Breast epithelium (tissue), 4 donors: Measurements from ENCODE around the gene SYT1. TPM values are rescaled to one million over a fixed set of nuclear protein-coding genes. Genes with fewer than 3 reads are reported as not detected.

Experiments used
- DNase-seq, 2 donors: peaks; one replicate each; pipeline ENCODE4 v3.0.0-alpha.2; 2019; ENCODE audit warnings: low spot score in 2 of 2
- H3K27ac ChIP-seq, 2 donors: fragments of 200-600 bp; sonication (generic) in 1 of 2; one replicate each; pipeline ENCODE4 v1.5.1; 2016 to 2019; ENCODE audit warnings: mild to moderate bottlenecking in 1 of 2
- H3K27me3 ChIP-seq, 2 donors: fragments of 200-600 bp; sonication (generic) in 1 of 2; one replicate each; pipeline versions ENCODE4 v1.5.1 to v1.6.0; 2017 to 2019; ENCODE audit warnings: control low read depth in 1 of 2, mild to moderate bottlenecking in 1 of 2
- H3K36me3 ChIP-seq: fragments of 200-600 bp; one replicate; pipeline ENCODE4 v1.5.1; 2019
- H3K4me1 ChIP-seq, 2 donors: fragments of 200-600 bp; sonication (generic); one replicate each; pipeline ENCODE4 v1.5.1; 2016 to 2019; ENCODE audit warnings: control low read depth in 1 of 2
- H3K4me3 ChIP-seq, 3 donors: fragments of 200-600 bp; sonication (generic); 1 replicate in 2 of 3; 2 replicates in 1 of 3; pipeline ENCODE4 v1.5.1; 2016 to 2019; ENCODE audit warnings: mild to moderate bottlenecking in 3 of 3, moderate library complexity in 2 of 3
- H3K9me3 ChIP-seq, 2 donors: fragments of 200-600 bp; sonication (generic) in 1 of 2; one replicate each; pipeline ENCODE4 v1.5.1; 2016 to 2019; ENCODE audit warnings: control low read depth in 1 of 2
- POLR2A ChIP-seq: fragments of 450-650 bp; IDR thresholded peaks from one replicate; pipeline ENCODE4 v1.6.1; 2016; ENCODE audit warnings: antibody characterized with exemption, mild to moderate bottlenecking, moderate library complexity
- POLR2AphosphoS5 ChIP-seq, 3 donors: sonication (generic); formaldehyde crosslinking; IDR thresholded peaks; one replicate each; pipeline ENCODE4 v1.6.1; 2017; ENCODE audit warnings: antibody characterized with exemption in 3 of 3
- intact Hi-C: fragments of 100-400 bp; cut with DNase I; formaldehyde crosslinking; loops from one replicate; pipeline ENCODE4 v1.15.1; 2023; ENCODE audit warnings: low total_unique reads
- total RNA-seq, 3 donors: library from RNA; depleted of rRNA; stranded (reverse); fragments of >200 nt; gene quantifications; one replicate each; pipeline ENCODE4 v1.1.0, GENCODE V29; 2016
- TF ChIP-seq, protein P1 (sequence below), 3 donors: fragments of 450-650 bp; IDR thresholded peaks; one replicate each; pipeline ENCODE4 v1.5.1; 2016 to 2017; ENCODE audit warnings: antibody characterized with exemption in 3 of 3, mild to moderate bottlenecking in 3 of 3, moderate library complexity in 3 of 3

SYT1 gene
- total RNA-seq, 3 donors from 2014 or later = 1.1 to 2.3 (median 1.6) TPM

DNA sequence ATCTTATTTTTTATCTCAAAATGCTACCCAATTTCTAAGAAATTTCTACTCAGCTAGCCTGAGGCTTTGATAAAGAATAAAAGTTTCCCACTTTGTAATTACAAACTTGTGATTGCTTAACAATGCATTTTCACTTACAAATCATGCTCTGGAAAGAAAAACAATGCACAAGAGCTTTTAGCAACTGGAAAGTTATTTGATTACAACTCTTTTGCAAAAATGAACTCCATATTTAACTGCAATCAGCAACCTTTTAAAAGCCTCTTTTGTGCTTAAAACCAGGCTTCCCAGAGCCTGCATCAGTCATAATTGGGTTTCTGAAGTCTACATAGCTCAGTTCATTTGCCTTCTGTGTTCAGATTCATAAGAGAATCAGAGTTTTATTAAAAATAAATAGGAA is 431.0 kb downstream of the SYT1 start:
- H3K27ac ChIP-seq = no peak overlapping the region
- intact Hi-C loops = no loop called here
- no peak overlapping the region for H3K4me3 ChIP-seq
- no peak for TF ChIP-seq POLR2A
- TF ChIP-seq, protein P1, sequence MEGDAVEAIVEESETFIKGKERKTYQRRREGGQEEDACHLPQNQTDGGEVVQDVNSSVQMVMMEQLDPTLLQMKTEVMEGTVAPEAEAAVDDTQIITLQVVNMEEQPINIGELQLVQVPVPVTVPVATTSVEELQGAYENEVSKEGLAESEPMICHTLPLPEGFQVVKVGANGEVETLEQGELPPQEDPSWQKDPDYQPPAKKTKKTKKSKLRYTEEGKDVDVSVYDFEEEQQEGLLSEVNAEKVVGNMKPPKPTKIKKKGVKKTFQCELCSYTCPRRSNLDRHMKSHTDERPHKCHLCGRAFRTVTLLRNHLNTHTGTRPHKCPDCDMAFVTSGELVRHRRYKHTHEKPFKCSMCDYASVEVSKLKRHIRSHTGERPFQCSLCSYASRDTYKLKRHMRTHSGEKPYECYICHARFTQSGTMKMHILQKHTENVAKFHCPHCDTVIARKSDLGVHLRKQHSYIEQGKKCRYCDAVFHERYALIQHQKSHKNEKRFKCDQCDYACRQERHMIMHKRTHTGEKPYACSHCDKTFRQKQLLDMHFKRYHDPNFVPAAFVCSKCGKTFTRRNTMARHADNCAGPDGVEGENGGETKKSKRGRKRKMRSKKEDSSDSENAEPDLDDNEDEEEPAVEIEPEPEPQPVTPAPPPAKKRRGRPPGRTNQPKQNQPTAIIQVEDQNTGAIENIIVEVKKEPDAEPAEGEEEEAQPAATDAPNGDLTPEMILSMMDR (IDR thresholded peaks at IDR 0.05) = no peak
- TF ChIP-seq POLR2AphosphoS5 (IDR thresholded peaks at IDR 0.05) = no peak
- H3K36me3 ChIP-seq = no peaks in the 10 kb centered on the region
- H3K27me3 ChIP-seq = no peaks in the 10 kb centered on the region
- no peaks in the 10 kb centered on the region for H3K9me3 ChIP-seq
- no peak for DNase-seq
- H3K4me1 ChIP-seq = no peaks in the 10 kb centered on the region

DNA sequence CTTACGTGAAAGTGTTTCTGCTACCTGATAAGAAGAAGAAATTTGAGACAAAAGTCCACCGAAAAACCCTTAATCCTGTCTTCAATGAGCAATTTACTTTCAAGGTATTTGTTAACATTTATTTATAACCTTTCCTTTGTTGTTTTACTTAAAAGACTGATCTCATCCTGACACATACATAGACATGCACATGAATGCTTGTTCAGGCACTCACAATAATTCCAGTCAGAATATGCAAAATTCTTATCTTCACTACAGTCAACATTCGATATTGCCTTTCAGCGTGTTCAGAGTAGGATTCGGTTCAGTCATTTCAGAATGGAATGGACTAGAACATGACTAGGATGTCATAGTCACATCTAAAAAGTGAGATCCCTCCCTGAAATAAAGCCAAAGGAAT is 431.6 kb downstream of the SYT1 start:
- H3K36me3 ChIP-seq = no peaks in the 10 kb centered on the region
- no peak for DNase-seq
- intact Hi-C loops = no loop called here
- no peaks in the 10 kb centered on the region for H3K27me3 ChIP-seq
- TF ChIP-seq, protein P1 (IDR thresholded peaks at IDR 0.05) = no peak
- TF ChIP-seq POLR2AphosphoS5 (IDR thresholded peaks at IDR 0.05) (no peak), POLR2A (no peak)
- H3K4me1 ChIP-seq = no peaks in the 10 kb centered on the region
- no peaks in the 10 kb centered on the region for H3K9me3 ChIP-seq
- H3K27ac ChIP-seq = no peak overlapping the region
- no peak overlapping the region for H3K4me3 ChIP-seq

DNA sequence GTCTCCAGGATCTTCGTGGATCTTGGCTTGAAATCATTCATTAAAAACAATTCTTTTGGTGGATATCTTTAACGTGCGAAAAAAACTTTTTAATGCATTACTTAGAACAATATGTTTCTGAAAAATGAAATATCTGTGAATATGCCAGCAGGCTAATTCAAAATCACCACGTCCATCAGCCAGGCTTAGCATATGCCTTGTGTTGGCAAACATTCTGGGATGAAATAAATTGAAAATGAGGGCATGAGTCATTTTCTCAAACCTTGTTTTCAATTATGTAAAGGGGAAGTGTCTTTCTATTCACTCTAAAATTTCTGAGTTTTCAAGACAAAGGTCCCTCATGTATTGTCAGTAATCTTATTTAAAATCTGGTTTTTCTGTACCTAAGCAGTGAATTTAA is 432.3 kb downstream of the SYT1 start:
- intact Hi-C loops = no loop called here
- no peak for TF ChIP-seq POLR2A
- TF ChIP-seq, protein P1 (IDR thresholded peaks at IDR 0.05) = no peak
- TF ChIP-seq POLR2AphosphoS5 (IDR thresholded peaks at IDR 0.05) = no peak

DNA sequence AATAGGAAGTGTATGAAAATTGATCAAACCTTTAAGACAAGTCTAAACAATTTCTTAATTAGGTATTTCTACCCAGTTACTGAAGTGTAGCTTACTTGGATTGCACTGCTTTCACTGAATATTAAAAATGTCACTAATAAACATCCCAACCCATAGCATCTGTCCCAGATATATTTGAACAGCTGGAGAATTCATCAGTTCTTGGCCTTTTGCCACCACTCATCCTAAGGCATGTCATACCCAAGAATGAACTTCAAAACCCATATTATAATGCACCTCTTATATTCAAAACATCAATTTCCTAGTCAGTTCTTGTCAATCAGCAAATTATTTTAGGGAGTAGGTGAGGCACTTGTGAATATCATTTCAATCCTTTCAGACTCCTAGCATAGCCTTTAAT is 433.9 kb downstream of the SYT1 start:
- Histone ChIP-seq H3K27me3 (no peaks in the 10 kb centered on the region), H3K27ac (no peak overlapping the region), H3K36me3 (no peaks in the 10 kb centered on the region), H3K9me3 (no peaks in the 10 kb centered on the region), H3K4me3 (no peak overlapping the region), H3K4me1 (no peaks in the 10 kb centered on the region)
- no peak for DNase-seq
- TF ChIP-seq POLR2A (no peak), POLR2AphosphoS5 (IDR thresholded peaks at IDR 0.05) (no peak)
- TF ChIP-seq, protein P1 (IDR thresholded peaks at IDR 0.05) = no peak
- intact Hi-C loops = no loop called here

More for the DNA sequence above, 432.3 kb downstream of the SYT1 start:
- Histone ChIP-seq H3K27me3 (no peaks in the 10 kb centered on the region), H3K4me1 (no peaks in the 10 kb centered on the region), H3K27ac (no peak overlapping the region), H3K36me3 (no peaks in the 10 kb centered on the region), H3K9me3 (no peaks in the 10 kb centered on the region), H3K4me3 (no peak overlapping the region)
- no peak for DNase-seq

DNA sequence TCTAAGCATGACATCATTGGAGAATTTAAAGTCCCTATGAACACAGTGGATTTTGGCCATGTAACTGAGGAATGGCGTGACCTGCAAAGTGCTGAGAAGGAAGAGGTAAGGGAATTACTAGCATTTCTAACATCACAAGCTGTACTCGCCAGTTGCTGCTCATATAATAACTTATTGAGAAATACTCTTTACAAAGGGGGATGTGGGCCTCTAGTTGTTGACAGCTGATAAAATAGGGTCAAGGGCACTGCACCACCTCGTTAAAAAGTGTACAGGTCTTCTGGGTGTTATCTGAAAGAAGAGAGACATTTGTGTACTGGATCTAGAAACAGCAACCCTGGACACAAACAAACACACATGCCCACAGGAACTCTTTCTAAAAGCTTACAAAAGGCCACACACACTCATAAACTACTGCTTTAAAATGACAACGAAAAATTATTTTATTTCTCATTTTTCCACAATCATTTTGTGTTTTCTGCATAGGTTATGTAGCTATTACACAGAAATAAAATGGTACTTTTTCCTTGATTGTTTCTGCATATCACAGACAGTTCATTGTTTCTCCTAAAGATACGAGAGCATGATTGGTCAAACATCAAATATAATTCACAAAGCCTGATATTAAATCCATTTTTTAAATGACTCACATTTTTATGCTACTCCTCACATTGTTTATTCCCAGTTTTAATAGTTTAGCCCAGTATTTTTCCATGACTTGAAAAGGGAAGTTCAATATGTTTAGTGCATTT is 435.0 kb downstream of the SYT1 start:
- intact Hi-C loops = no loop called here
- no peak overlapping the region for H3K27ac ChIP-seq

More for the DNA sequence above, 435.0 kb downstream of the SYT1 start:
- no peaks in the 10 kb centered on the region for H3K36me3 ChIP-seq
- TF ChIP-seq, protein P1 (IDR thresholded peaks at IDR 0.05) = no peak
- no peak for TF ChIP-seq POLR2AphosphoS5 (IDR thresholded peaks at IDR 0.05)
- no peak for TF ChIP-seq POLR2A
- no peaks in the 10 kb centered on the region for H3K4me1 ChIP-seq
- no peaks in the 10 kb centered on the region for H3K9me3 ChIP-seq
- DNase-seq = no peak
- H3K4me3 ChIP-seq = no peak overlapping the region
- no peaks in the 10 kb centered on the region for H3K27me3 ChIP-seq
